ENCODE results near the gene SIPA1L3. TPM values are rescaled to one million over a fixed set of nuclear protein-coding genes. Genes with fewer than 3 reads are reported as not detected.

SIPA1L3 gene
- total RNA-seq, 3 donors from 2014 or later = 93.6 to 173 (median 144) TPM

DNA sequence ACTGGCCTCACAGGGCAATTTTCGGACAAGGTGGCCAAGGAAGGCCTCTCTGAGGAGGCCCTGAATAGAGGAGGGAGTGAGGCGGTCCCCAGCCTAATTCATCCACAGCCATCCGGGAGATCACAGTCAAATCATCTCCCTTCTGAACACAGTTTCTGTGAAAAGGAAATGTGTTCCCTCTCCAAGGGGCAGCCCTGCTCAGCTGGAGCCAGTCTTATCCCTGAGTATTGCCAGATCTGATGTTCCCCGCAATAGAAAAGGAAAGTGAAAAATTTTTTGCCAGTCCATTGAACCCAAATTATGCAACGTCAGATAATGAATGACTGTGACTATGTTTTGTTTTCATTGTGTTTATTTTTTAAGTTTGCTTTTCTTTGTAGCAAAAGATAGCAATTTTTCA is 125.9 kb downstream of the SIPA1L3 start:
- DNase-seq (no peak), ATAC-seq (no peak)
- TF ChIP-seq, protein P1, sequence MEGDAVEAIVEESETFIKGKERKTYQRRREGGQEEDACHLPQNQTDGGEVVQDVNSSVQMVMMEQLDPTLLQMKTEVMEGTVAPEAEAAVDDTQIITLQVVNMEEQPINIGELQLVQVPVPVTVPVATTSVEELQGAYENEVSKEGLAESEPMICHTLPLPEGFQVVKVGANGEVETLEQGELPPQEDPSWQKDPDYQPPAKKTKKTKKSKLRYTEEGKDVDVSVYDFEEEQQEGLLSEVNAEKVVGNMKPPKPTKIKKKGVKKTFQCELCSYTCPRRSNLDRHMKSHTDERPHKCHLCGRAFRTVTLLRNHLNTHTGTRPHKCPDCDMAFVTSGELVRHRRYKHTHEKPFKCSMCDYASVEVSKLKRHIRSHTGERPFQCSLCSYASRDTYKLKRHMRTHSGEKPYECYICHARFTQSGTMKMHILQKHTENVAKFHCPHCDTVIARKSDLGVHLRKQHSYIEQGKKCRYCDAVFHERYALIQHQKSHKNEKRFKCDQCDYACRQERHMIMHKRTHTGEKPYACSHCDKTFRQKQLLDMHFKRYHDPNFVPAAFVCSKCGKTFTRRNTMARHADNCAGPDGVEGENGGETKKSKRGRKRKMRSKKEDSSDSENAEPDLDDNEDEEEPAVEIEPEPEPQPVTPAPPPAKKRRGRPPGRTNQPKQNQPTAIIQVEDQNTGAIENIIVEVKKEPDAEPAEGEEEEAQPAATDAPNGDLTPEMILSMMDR (IDR thresholded peaks at IDR 0.05) = no peak
- Histone ChIP-seq H3K4me1 (ENCODE audit: low read depth) (no peaks in the 10 kb centered on the region), H3K36me3 (ENCODE audit: low read depth) (no peaks in the 10 kb centered on the region), H3K4me3 (no peak overlapping the region), H3K9me3 (no peaks in the 10 kb centered on the region)
- intact Hi-C loops (cut with DNase I, micrococcal nuclease) = no loop called here

DNA sequence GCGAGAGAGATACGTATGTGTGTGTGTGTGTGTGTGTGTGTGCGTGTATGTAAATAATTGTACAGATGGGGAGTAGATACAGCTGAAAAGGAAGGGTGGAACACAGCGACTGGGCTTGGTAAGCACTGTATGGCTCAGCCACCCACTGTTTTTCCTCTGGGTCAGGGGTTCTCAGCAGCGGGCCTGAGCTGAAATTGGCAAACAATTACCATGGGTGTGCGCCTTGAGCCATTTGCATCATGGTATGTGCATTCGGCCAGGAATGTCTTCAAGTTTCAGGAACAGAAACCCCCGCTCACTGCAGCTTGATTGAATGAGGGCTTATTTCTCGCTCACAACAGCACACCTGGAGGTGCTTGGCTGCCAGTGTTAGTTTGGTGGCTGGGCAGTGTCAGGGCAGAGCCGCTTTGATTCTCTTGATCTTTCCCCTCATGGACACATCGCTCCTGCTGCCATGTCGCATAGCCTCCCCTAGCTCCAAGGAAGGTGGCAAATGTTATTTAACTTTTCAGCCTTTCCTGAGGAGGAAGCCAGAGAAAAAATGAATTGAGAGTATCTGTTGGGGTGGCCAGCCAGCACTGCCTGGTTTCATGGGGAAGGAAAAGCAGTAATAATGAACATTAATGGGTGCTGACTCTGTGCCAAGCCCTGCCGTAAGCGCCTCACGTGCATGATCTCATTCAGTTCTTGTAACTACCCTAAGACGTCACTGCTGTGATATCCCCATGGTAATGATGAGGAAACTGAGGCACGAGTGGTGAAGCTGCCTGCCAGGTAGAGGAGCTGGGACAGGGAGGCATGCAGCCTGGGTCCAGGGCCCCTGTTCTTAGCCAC is 126.9 kb downstream of the SIPA1L3 start:
- intact Hi-C loops (cut with DNase I, micrococcal nuclease) = no loop called here
- no peak overlapping the region for H3K4me3 ChIP-seq
- H3K4me1 ChIP-seq (ENCODE audit: low read depth) = no peaks in the 10 kb centered on the region
- peak in 1 of 3 donors; percentile 32 for DNase-seq
- TF ChIP-seq, protein P1 (IDR thresholded peaks at IDR 0.05) = no peak
- no peaks in the 10 kb centered on the region for H3K36me3 ChIP-seq (ENCODE audit: low read depth)
- peak; percentile 68 for ATAC-seq
- H3K9me3 ChIP-seq = no peaks in the 10 kb centered on the region

DNA sequence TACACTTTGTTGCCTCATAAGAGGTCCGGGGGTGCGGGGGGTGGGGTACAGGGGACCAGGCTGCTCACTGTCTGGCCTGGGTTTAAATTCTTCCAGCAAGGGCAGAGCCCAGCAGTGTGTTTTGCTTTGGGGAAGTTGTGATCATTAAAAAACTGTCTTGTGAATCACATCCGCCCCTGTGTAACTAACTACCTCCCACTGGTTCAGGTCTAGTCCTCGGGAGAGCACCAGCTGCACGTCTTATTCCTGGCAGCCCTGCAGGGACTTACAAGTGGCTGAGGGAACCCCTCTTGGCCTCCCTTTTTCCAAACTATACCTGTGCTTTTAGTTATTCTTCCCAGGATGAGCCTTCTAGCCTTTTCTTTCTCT is 127.5 kb downstream of the SIPA1L3 start:
- no peaks in the 10 kb centered on the region for H3K9me3 ChIP-seq
- H3K4me1 ChIP-seq (ENCODE audit: low read depth) = no peaks in the 10 kb centered on the region
- H3K36me3 ChIP-seq (ENCODE audit: low read depth) = no peaks in the 10 kb centered on the region
- TF ChIP-seq, protein P1 (IDR thresholded peaks at IDR 0.05) = no peak
- DNase-seq = no peak
- peak; percentile 53 for ATAC-seq
- H3K4me3 ChIP-seq = no peak overlapping the region
- intact Hi-C loops (cut with DNase I, micrococcal nuclease) = no loop called here

DNA sequence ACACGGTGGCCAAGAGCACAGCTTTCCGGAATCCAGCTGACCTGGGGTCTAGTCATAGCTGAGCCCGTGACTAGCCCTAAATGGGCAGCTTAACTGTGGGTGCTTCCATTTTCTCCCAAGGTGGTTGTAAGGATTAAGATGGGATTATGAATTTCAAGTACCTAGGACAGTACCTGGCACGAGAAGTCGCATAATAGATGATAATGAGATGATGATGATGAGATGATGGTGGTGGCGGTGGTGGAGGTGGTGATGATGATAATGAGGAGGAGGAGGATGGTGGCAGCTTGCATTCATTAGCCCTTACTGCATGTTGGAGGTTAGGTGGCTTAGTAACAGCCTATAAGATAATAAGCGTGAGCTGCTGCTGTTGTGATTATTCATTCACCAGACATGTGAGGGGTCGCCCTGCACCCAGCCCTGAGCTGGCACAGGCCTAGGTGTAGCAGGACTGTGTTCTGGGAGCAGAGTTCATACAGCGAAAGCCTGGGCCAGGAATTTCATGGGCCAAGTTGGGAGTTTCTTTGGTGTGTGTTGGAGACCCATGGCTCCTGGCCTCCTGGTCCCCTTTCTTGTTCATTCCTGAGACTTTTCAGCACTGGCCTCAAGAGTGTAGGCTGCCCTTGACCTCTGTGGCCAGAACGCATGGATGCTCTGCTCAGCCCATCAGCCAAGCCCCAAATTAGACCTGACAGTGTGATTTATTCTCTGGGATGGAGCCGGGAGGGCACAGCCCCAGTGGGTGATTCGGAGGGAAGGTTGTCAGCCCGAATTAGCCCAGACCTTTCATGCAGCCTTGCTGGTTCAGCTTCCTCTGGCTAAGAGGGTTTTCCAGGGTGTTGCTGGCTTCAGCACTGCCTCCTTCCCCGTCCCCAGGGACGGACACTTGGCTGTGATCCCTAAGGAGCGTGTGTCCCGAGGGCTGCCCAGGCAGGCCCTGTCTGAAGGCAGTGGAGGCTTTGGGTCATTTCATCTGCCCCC is 128.8 kb downstream of the SIPA1L3 start:
- Histone ChIP-seq H3K4me3 (no peak overlapping the region), H3K9me3 (no peaks in the 10 kb centered on the region), H3K36me3 (ENCODE audit: low read depth) (no peaks in the 10 kb centered on the region), H3K4me1 (ENCODE audit: low read depth) (no peaks in the 10 kb centered on the region)
- ATAC-seq (no peak), DNase-seq (no peak)
- intact Hi-C loops (cut with DNase I, micrococcal nuclease) = no loop called here
- TF ChIP-seq, protein P1 (IDR thresholded peaks at IDR 0.05) = no peak

DNA sequence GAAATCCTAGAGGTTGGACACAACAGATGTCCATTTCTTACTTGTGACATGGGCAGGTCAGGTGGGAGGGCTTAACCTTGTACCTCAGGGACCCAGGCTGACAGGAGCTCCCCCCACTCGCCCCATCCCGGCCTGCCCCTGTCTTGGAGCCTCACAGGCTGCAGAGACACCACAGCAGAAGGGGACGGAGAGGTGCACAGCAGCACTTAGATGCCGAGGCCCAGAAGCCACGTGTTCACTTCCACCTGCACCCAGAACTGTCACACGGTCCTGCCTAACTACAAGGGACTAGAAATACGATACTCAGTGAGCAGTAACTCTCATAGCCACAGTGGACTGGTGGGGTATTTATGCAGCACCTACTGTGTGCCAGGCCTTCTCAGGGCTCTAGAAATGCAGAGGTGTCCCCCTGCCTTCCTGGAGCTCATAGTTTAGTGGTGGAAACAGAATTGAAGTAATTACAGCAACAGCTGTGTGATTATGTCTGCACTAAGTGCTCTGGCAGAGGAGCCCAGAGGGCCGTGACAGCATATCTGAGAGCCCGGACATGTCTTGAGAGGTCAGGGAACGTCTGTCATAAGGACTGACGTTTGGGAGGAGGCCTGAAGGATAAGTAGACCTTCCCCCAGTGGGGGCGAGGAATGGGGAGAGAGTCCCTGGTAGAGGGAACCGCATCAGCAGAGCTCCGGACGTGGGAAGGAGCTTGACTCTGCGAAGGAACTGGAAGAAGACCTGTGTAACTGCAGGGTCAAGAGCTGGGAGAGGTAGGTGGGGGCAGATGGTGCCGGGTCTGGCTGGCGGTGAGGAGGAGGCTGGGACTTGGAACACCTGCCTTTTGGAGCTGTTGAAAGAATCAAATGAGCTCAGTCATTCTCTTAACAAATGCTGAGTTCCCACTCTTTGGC is 130.0 kb downstream of the SIPA1L3 start:
- ATAC-seq (no peak), DNase-seq (no peak)
- H3K4me1 ChIP-seq (ENCODE audit: low read depth) = no peaks in the 10 kb centered on the region
- intact Hi-C loops (cut with DNase I, micrococcal nuclease) = no loop called here
- no peaks in the 10 kb centered on the region for H3K36me3 ChIP-seq (ENCODE audit: low read depth)
- TF ChIP-seq, protein P1 (IDR thresholded peaks at IDR 0.05) = no peak
- H3K4me3 ChIP-seq = no peak overlapping the region
- H3K9me3 ChIP-seq = no peaks in the 10 kb centered on the region
